ENCODE measurements around the gene SERPINA5. TPM values are rescaled to one million over a fixed set of nuclear protein-coding genes. Genes with fewer than 3 reads are reported as not detected.

Gene SERPINA5
- polyA plus RNA-seq, 2 of the 4 experiments (the other 2 are of a cell fraction): 0.74 to 0.78 TPM

GRCh38 chr14:94625353-94625635 is 44.1 kb downstream of the SERPINA5 start:
- Histone ChIP-seq H3K4me2 (no peak overlapping the region), H3K4me3 (no peak overlapping the region), H3K9me3 (peaks cover 11% of the 10 kb centered on the region), H3K27ac (no peak overlapping the region), H3K4me1 (no peaks in the 10 kb centered on the region)
- DNase-seq (ENCODE audit: low read depth in 1 of 2, low spot score in 1 of 2) (no peak), ATAC-seq (no peak), FAIRE-seq (no peak)
- CTCF ChIA-PET: interaction anchor here (1.4 to 2.3 kb wide), 2 partner anchors 25 to 139 kb away, joined by 3 to 8 read pairs; no protein-coding TSS in a partner anchor
- TF ChIP-seq BHLHE40 (IDR thresholded peaks at IDR 0.05; ENCODE audit: low read depth, low read length): no peak
- TF ChIP-seq EHF (CRISPR knock-in tag; IDR thresholded peaks at IDR 0.05): no peak
- no peak for TF ChIP-seq GATA3 (IDR thresholded peaks at IDR 0.05; ENCODE audit: borderline replicate concordance)
- no peak for TF ChIP-seq KDM1A (IDR thresholded peaks at IDR 0.05; ENCODE audit: low read depth)
- TF ChIP-seq MAFK (IDR thresholded peaks at IDR 0.05; ENCODE audit: partially characterized antibody): no peak
- TF ChIP-seq TP53 (CRISPR knock-in tag; IDR thresholded peaks at IDR 0.05): no peak
- TF ChIP-seq PBX3 (IDR thresholded peaks at IDR 0.05): no peak
- TF ChIP-seq ZNF302 (CRISPR knock-in tag; IDR thresholded peaks at IDR 0.05): no peak
- TF ChIP-seq HDAC2 (IDR thresholded peaks at IDR 0.05): no peak
- no peak for TF ChIP-seq PHF8 (IDR thresholded peaks at IDR 0.05; ENCODE audit: borderline replicate concordance, low read depth)
- TF ChIP-seq MYC (IDR thresholded peaks at IDR 0.05; ENCODE audit: borderline replicate concordance, low read length): no peak
- no peak for TF ChIP-seq HOXA7 (CRISPR knock-in tag; IDR thresholded peaks at IDR 0.05)
- POLR2A ChIA-PET: no interaction called here
- 41% methylated on average over 2 of the region's 2 CpGs for WGBS (ENCODE audit: missing lambda C conversion rate)

- DNase-seq (ENCODE audit: low read depth in 1 of 2, low spot score in 1 of 2): no peak
- ATAC-seq: no peak
- Histone ChIP-seq H3K4me3 (no peak overlapping the region), H3K27ac (no peak overlapping the region), H3K9me3 (peaks cover 16% of the 10 kb centered on the region), H3K4me1 (no peaks in the 10 kb centered on the region), H3K4me2 (no peak overlapping the region)
- ChIA-PET POLR2A (no interaction called here), CTCF (interaction anchor here (1.1 to 1.7 kb wide), 4 partner anchors 10 to 309 kb away, joined by 3 to 4 read pairs (median 3); no protein-coding TSS in a partner anchor)
- no peak for FAIRE-seq
- 65% methylated on average over 5 of the region's 5 CpGs for whole genome bisulfite sequencing (ENCODE audit: missing lambda C conversion rate)
- TF ChIP-seq HMGXB4 (CRISPR knock-in tag; IDR thresholded peaks at IDR 0.05; ENCODE audit: borderline replicate concordance): no peak
- no peak for TF ChIP-seq REST (IDR thresholded peaks at IDR 0.05)
- TF ChIP-seq JUN (IDR thresholded peaks at IDR 0.05): no peak
- TF ChIP-seq CTCF (IDR thresholded peaks at IDR 0.05): no peak
- TF ChIP-seq CHD4 (IDR thresholded peaks at IDR 0.05; ENCODE audit: borderline replicate concordance): no peak
- TF ChIP-seq CHD2 (IDR thresholded peaks at IDR 0.05; ENCODE audit: low read length, partially characterized antibody): no peak
- TF ChIP-seq MYC (IDR thresholded peaks at IDR 0.05; ENCODE audit: borderline replicate concordance, low read length): no peak
- no peak for TF ChIP-seq RARB (CRISPR knock-in tag; IDR thresholded peaks at IDR 0.05)
- TF ChIP-seq RNF2 (IDR thresholded peaks at IDR 0.05; ENCODE audit: borderline replicate concordance, low read depth): no peak
Measured at GRCh38 chr14:94628578-94628977, 47.4 kb downstream of the SERPINA5 start.

All from A549 (cell line).